HCT116 (cell line): ENCODE data around the gene SLC7A8. TPM values are rescaled to one million over a fixed set of nuclear protein-coding genes. Genes with fewer than 3 reads are reported as not detected.

Experiments
- ATAC-seq: fragments of 200-7000 bp; cut with Tn5 transposase; 2 replicates; pipeline ENCODE4 v1.9.1; 2020; ENCODE audit warnings: mild to moderate bottlenecking, moderate library complexity
- BruUV-seq: library from RNA; stranded (reverse); fragments of 400-500 nt; replicated peaks from 2 replicates; lab custom pipeline; 2021; lab: Mats Ljungman, UMichigan
- CTCF ChIA-PET: fragments of 300-600 bp; sonication (Branson Sonifier 250); formaldehyde crosslinking; loops from one replicate; lab custom pipeline; 2021; ENCODE audit warnings: antibody characterized with exemption; lab: Charles Lee
- POLR2A ChIA-PET: fragments of 300-600, 350-600 bp; sonication (Branson Sonifier 250); formaldehyde crosslinking; loops from one replicate; lab custom pipeline; 2021; ENCODE audit warnings: antibody characterized with exemption; lab: Charles Lee
- RAD21 ChIA-PET, 2 experiments: fragments of 300-600 bp; sonication (Branson Sonifier 250); formaldehyde crosslinking; loops; one replicate each; lab custom pipeline; 2023; ENCODE audit warnings: low total read pairs in 2 of 2; ENCODE audit not compliant: uncharacterized antibody in 2 of 2, unreplicated experiment in 2 of 2, low non-redundant PET in 1 of 2; lab: Charles Lee
- DNase-seq: peaks from one replicate; pipeline ENCODE4 v3.0.0-alpha.2; 2010; ENCODE audit warnings: low read depth, low spot score
- H2AFZ ChIP-seq: fragments of 200-600 bp; shearing (Covaris generic), sonication (generic); 2 replicates; pipeline ENCODE4 v1.6.1; 2017; ENCODE audit warnings: low read depth, mixed run types, mixed read lengths, antibody characterized with exemption, low read length; ENCODE audit not compliant: poor library complexity, severe bottlenecking
- H3K27ac ChIP-seq: 2 replicates; pipeline ENCODE4 v1.5.1; 2012; ENCODE audit warnings: low read depth, low read length
- H3K27me3 ChIP-seq: fragments of 200-600 bp; sonication (generic); 2 replicates; pipeline ENCODE4 v1.6.1; 2016; ENCODE audit warnings: mixed run types, low read length, mixed read lengths; ENCODE audit not compliant: insufficient read depth
- H3K36me3 ChIP-seq, 2 experiments: fragments of 200-500 bp in 1 of 2; fragments of 200-600 bp in 1 of 2; sonication (Bioruptor generic) in 1 of 2; sonication (generic) in 1 of 2; 2 replicates each; pipeline versions ENCODE4 v1.5.1 to v1.6.1; 2014 to 2016; ENCODE audit warnings: low read length in 2 of 2, inconsistent platforms in 1 of 2, mixed read lengths in 1 of 2, mixed run types in 1 of 2; ENCODE audit not compliant: insufficient read depth in 2 of 2, control insufficient read depth in 1 of 2
- H3K4me1 ChIP-seq, 2 experiments: fragments of 200-600 bp in 1 of 2; sonication (generic) in 1 of 2; 2 replicates each; pipeline versions ENCODE4 v1.5.1 to v1.6.1; 2012 to 2017; ENCODE audit warnings: low read length in 2 of 2, inconsistent platforms in 1 of 2, mild to moderate bottlenecking in 1 of 2, mixed read lengths in 1 of 2, mixed run types in 1 of 2, moderate library complexity in 1 of 2; ENCODE audit not compliant: insufficient read depth in 2 of 2, control insufficient read depth in 1 of 2
- H3K4me2 ChIP-seq: fragments of 200-600 bp; sonication (generic); 2 replicates; pipeline ENCODE4 v1.6.1; 2017; ENCODE audit warnings: mixed run types, low read length, mixed read lengths
- H3K4me3 ChIP-seq, 2 experiments: fragments of 200-600 bp in 1 of 2; sonication (generic) in 1 of 2; replicated peaks in 1 of 2; 2 replicates each; pipeline ENCODE4 v1.5.1; 2011 to 2016; ENCODE audit warnings: low read length in 2 of 2, control low read depth in 1 of 2, low read depth in 1 of 2, mild to moderate bottlenecking in 1 of 2, mixed read lengths in 1 of 2, mixed run types in 1 of 2
- H3K79me2 ChIP-seq: fragments of 200-600 bp; sonication (generic); 2 replicates; pipeline ENCODE4 v1.6.1; 2017; ENCODE audit warnings: mild to moderate bottlenecking, mixed run types, low read length, moderate library complexity, mixed read lengths; ENCODE audit not compliant: insufficient read depth
- H3K9ac ChIP-seq: fragments of 200-600 bp; sonication (generic); 2 replicates; pipeline ENCODE4 v1.6.1; 2016; ENCODE audit warnings: low read length, mixed read lengths
- H3K9me2 ChIP-seq: fragments of 200-600 bp; sonication (generic), shearing (Covaris generic); 2 replicates; pipeline ENCODE4 v1.6.1; 2017; ENCODE audit warnings: mixed run types, mild to moderate bottlenecking, moderate library complexity; ENCODE audit not compliant: insufficient read depth
- H3K9me3 ChIP-seq, 2 experiments: fragments of 200-500 bp in 1 of 2; fragments of 200-600 bp in 1 of 2; sonication (Bioruptor generic) in 1 of 2; sonication (generic) in 1 of 2; 2 replicates each; pipeline ENCODE4 v1.6.1; 2014 to 2017; ENCODE audit warnings: low read length in 2 of 2, mixed read lengths in 2 of 2, inconsistent platforms in 1 of 2, low read depth in 1 of 2, mild to moderate bottlenecking in 1 of 2, mixed run types in 1 of 2, moderate library complexity in 1 of 2; ENCODE audit not compliant: control insufficient read depth in 1 of 2, insufficient read depth in 1 of 2
- H4K20me1 ChIP-seq: fragments of 200-600 bp; sonication (generic), shearing (Covaris generic); 2 replicates; pipeline ENCODE4 v1.6.1; 2017; ENCODE audit warnings: mixed run types, mild to moderate bottlenecking, moderate library complexity; ENCODE audit not compliant: insufficient read depth
- CBX3 ChIP-seq: IDR thresholded peaks from 2 replicates; pipeline ENCODE4 v1.6.1; 2012; ENCODE audit warnings: low read depth
- CEBPB ChIP-seq: IDR thresholded peaks from 2 replicates; pipeline ENCODE4 v1.6.1; 2012; ENCODE audit warnings: low read depth
- CTCF ChIP-seq, 3 experiments: fragments of 200-600 bp in 1 of 3; sonication (generic) in 1 of 3; IDR thresholded peaks in 2 of 3; conservative IDR thresholded peaks in 1 of 3; 2 replicates each; pipeline ENCODE4 v1.5.1; 2012 to 2017; ENCODE audit warnings: low read depth in 2 of 3, low read length in 2 of 3, antibody characterized with exemption in 1 of 3, borderline replicate concordance in 1 of 3, control low read depth in 1 of 3, mild to moderate bottlenecking in 1 of 3, mixed read lengths in 1 of 3, mixed run types in 1 of 3, moderate library complexity in 1 of 3; ENCODE audit not compliant: insufficient read depth in 1 of 3
- EZH2phosphoT487 ChIP-seq: fragments of 200-600 bp; IDR thresholded peaks from 2 replicates; pipeline ENCODE4 v1.6.1; 2018; ENCODE audit warnings: antibody characterized with exemption, borderline replicate concordance
- FOSL1 ChIP-seq: IDR thresholded peaks from 2 replicates; pipeline ENCODE4 v1.6.1; 2012; ENCODE audit warnings: low read depth
- JUND ChIP-seq: IDR thresholded peaks from 2 replicates; pipeline ENCODE4 v1.6.1; 2012
- MAX ChIP-seq: IDR thresholded peaks from 2 replicates; pipeline ENCODE4 v1.6.1; 2012
- POLR2A ChIP-seq: IDR thresholded peaks from 2 replicates; pipeline ENCODE4 v1.7.0; 2011; ENCODE audit warnings: borderline replicate concordance; ENCODE audit not compliant: insufficient read depth, insufficient read length; ENCODE audit errors: extremely low read depth
- POLR2AphosphoS5 ChIP-seq: IDR thresholded peaks from 2 replicates; pipeline ENCODE4 v1.6.1; 2011; ENCODE audit warnings: mild to moderate bottlenecking, low read depth, low read length, moderate library complexity
- SP1 ChIP-seq: IDR thresholded peaks from 2 replicates; pipeline ENCODE4 v1.6.1; 2012; ENCODE audit warnings: low read depth
- SRF ChIP-seq: IDR thresholded peaks from 2 replicates; pipeline ENCODE4 v1.6.1; 2012; ENCODE audit warnings: low read depth
- ZBTB33 ChIP-seq: IDR thresholded peaks from 2 replicates; pipeline ENCODE4 v1.6.1; 2011; ENCODE audit warnings: mild to moderate bottlenecking, low read length, moderate library complexity; ENCODE audit not compliant: insufficient replicate concordance; ENCODE audit errors: extremely low read depth
- ZNF274 ChIP-seq: fragments of 200-500 bp; sonication (Bioruptor generic); IDR thresholded peaks from 2 replicates; pipeline ENCODE4 v1.6.1; 2014; ENCODE audit warnings: mild to moderate bottlenecking, low read depth, low read length, inconsistent platforms
- intact Hi-C: fragments of 100-400 bp; cut with micrococcal nuclease; formaldehyde crosslinking; loops from 2 replicates; pipeline ENCODE4 v1.10.0; 2022
- total RNA-seq: library from RNA; stranded (reverse); gene quantifications from one replicate; pipeline ENCODE4 v1.2.1, GENCODE V29; 2021; ENCODE audit not compliant: unreplicated experiment

Gene SLC7A8
- total RNA-seq, 1 experiment from 2014 or later = 5.3 TPM

GRCh38 chr14:23173031-23173430 lies 10.4 kb downstream of the SLC7A8 start:
- no peaks in the 10 kb centered on the region for H4K20me1 ChIP-seq
- no peak overlapping the region for H3K9ac ChIP-seq
- POLR2A ChIA-PET = no interaction called here
- H3K4me3 ChIP-seq = no peak overlapping the region
- RAD21 ChIA-PET = no interaction called here
- no peaks in the 10 kb centered on the region for H3K9me3 ChIP-seq
- no peaks in the 10 kb centered on the region for H3K4me1 ChIP-seq
- TF ChIP-seq EZH2phosphoT487 (no peak), SRF (no peak), ZNF274 (no peak), POLR2A (no peak), CEBPB (no peak)
- CTCF ChIA-PET = interaction anchor here (2.9 kb wide), 1 partner anchor 52 kb away, joined by 8 read pairs; no protein-coding TSS in a partner anchor
- H3K79me2 ChIP-seq = no peaks in the 10 kb centered on the region
- no peak overlapping the region for H2AFZ ChIP-seq
- H3K4me2 ChIP-seq = no peak overlapping the region
- no peaks in the 10 kb centered on the region for H3K9me2 ChIP-seq
- no peaks in the 10 kb centered on the region for H3K36me3 ChIP-seq
- BruUV-seq = no TSS peak
- intact Hi-C loops = no loop called here
- no peak overlapping the region for H3K27ac ChIP-seq
- no peak for DNase-seq
- no peaks in the 10 kb centered on the region for H3K27me3 ChIP-seq
- no peak for ATAC-seq

- Histone ChIP-seq H3K9me3 (no peaks in the 10 kb centered on the region), H3K4me1 (no peaks in the 10 kb centered on the region), H2AFZ (no peak overlapping the region), H3K27ac (no peak overlapping the region), H3K9me2 (no peaks in the 10 kb centered on the region), H3K9ac (no peak overlapping the region), H3K4me2 (no peak overlapping the region)
- ChIA-PET RAD21 (no interaction called here), CTCF (no interaction called here)
- no peak for DNase-seq
- intact Hi-C loops = no loop called here
- BruUV-seq = no TSS peak
- TF ChIP-seq POLR2AphosphoS5 (no peak), MAX (no peak), EZH2phosphoT487 (no peak), CBX3 (no peak), JUND (no peak), ZBTB33 (no peak), SP1 (no peak), CTCF (IDR thresholded peaks at IDR 0.05 in 2 of 3, conservative IDR thresholded peaks at IDR 0.05 in 1 of 3; ENCODE audit: borderline replicate concordance in 1 of 3, insufficient read depth in 1 of 3, low read depth in 2 of 3, low read length in 2 of 3) (no peak), FOSL1 (no peak)
- TF ChIP-seq, all 23 proteins: peak for 0
- no peaks in the 10 kb centered on the region for H4K20me1 ChIP-seq
- no peaks in the 10 kb centered on the region for H3K36me3 ChIP-seq
- H3K79me2 ChIP-seq = no peaks in the 10 kb centered on the region
- no peaks in the 10 kb centered on the region for H3K27me3 ChIP-seq
- POLR2A ChIA-PET = no interaction called here
- no peak overlapping the region for H3K4me3 ChIP-seq
- ATAC-seq = no peak
These were observed 10.9 kb downstream of the SLC7A8 start for GRCh38 chr14:23172574-23172973.
